Transverse colon (tissue), 4 donors: ENCODE results near the gene STAC3.

Source experiments
- POLR2AphosphoS5 ChIP-seq, 3 donors: sonication (generic); formaldehyde crosslinking; IDR thresholded peaks; one replicate each; pipeline ENCODE4 v1.6.1; 2016; ENCODE audit warnings: antibody characterized with exemption in 3 of 3
- TF ChIP-seq, protein P1 (sequence below), 5 experiments: fragments of 200-600 bp in 3 of 5; fragments of 450-650 bp in 2 of 5; sonication (generic) in 3 of 5; IDR thresholded peaks; 1 replicate in 2 of 5; 2 replicates in 3 of 5; pipeline ENCODE4 v1.5.1; 2016 to 2017; ENCODE audit warnings: antibody characterized with exemption in 5 of 5, inconsistent platforms in 3 of 5, mild to moderate bottlenecking in 2 of 5, moderate library complexity in 1 of 5

DNA sequence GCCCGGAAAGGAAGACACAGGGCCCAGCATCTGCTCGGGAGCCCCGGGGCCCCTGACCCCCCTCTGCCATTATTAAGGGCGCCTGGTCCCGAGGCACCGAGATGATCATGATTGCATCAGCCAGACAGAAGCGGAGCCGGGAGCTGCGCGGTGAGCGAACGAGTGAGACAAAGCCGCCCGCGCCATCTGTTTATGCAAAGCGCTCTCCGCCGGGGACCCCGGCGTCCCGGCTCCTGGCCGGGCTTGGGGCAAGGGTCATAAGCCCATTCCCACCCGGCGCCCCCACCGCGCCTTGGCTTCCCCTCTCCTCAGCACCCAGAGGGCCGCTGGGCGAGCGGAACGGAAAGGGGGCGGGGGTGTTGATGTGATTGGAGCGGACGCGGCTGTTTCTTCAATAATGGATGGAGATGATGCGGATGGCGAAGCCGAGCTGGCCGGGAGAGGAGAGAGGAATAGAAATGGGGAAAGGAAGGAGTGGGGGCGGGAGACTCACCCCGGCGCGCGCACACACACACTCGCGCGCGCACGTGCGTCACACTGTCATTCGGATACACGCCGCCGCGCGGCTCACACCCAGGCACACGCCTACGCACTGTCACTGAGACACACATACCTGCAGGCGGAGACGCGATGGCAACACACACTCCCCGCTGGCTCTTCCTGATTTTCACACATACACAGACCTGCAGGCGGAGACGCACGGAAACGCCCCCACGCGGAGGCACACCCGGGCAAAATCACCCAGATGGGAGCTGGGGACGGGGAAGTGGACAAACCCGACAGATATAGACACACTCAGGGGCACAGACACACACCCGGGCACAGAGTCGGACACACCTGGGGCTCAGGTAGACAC is 10.7 kb downstream of the STAC3 start:
- TF ChIP-seq, protein P1, sequence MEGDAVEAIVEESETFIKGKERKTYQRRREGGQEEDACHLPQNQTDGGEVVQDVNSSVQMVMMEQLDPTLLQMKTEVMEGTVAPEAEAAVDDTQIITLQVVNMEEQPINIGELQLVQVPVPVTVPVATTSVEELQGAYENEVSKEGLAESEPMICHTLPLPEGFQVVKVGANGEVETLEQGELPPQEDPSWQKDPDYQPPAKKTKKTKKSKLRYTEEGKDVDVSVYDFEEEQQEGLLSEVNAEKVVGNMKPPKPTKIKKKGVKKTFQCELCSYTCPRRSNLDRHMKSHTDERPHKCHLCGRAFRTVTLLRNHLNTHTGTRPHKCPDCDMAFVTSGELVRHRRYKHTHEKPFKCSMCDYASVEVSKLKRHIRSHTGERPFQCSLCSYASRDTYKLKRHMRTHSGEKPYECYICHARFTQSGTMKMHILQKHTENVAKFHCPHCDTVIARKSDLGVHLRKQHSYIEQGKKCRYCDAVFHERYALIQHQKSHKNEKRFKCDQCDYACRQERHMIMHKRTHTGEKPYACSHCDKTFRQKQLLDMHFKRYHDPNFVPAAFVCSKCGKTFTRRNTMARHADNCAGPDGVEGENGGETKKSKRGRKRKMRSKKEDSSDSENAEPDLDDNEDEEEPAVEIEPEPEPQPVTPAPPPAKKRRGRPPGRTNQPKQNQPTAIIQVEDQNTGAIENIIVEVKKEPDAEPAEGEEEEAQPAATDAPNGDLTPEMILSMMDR (IDR thresholded peaks at IDR 0.05) = peak in 2 of 5 experiments; percentile 9 to 29
- TF ChIP-seq POLR2AphosphoS5 (IDR thresholded peaks at IDR 0.05) = no peak
